Measurements from ENCODE around the gene MEPE.

MEPE gene

GRCh38 chr4:87835743-87836142 lies 3.0 kb downstream of the MEPE start:
- no peaks in the 10 kb centered on the region for H3K27me3 Mint-ChIP-seq (ENCODE audit: low read depth)
- H3K27ac Mint-ChIP-seq = no peak overlapping the region
- no peaks in the 10 kb centered on the region for H3K36me3 Mint-ChIP-seq (ENCODE audit: low read depth)
- H3K4me3 Mint-ChIP-seq = no peak overlapping the region
- H3K9me3 Mint-ChIP-seq = no peaks in the 10 kb centered on the region
- no peaks in the 10 kb centered on the region for H3K4me1 Mint-ChIP-seq
- TF ChIP-seq CTCF (IDR thresholded peaks at IDR 0.05; ENCODE audit: unreplicated experiment in 3 of 3) = no peak

- no peak overlapping the region for H3K4me3 Mint-ChIP-seq
- peak in 1 of 3 experiments; percentile 21 for TF ChIP-seq CTCF (IDR thresholded peaks at IDR 0.05; ENCODE audit: unreplicated experiment in 3 of 3)
- H3K4me1 Mint-ChIP-seq = no peaks in the 10 kb centered on the region
- H3K9me3 Mint-ChIP-seq = no peaks in the 10 kb centered on the region
- no peaks in the 10 kb centered on the region for H3K36me3 Mint-ChIP-seq (ENCODE audit: low read depth)
- no peak overlapping the region for H3K27ac Mint-ChIP-seq
- H3K27me3 Mint-ChIP-seq (ENCODE audit: low read depth) = peaks cover 1% of the 10 kb centered on the region
Observed at GRCh38 chr4:87838205-87838604, 5.4 kb downstream of the MEPE start.

- Mint-ChIP-seq H3K9me3 (no peaks in the 10 kb centered on the region), H3K4me3 (no peak overlapping the region), H3K36me3 (ENCODE audit: low read depth) (no peaks in the 10 kb centered on the region), H3K27ac (no peak overlapping the region), H3K27me3 (ENCODE audit: low read depth) (peaks cover 6% of the 10 kb centered on the region), H3K4me1 (no peaks in the 10 kb centered on the region)
- peak; percentile 64 to 79 (median 78) for TF ChIP-seq CTCF (IDR thresholded peaks at IDR 0.05; ENCODE audit: unreplicated experiment in 3 of 3)
Observed at GRCh38 chr4:87838890-87839591, 6.3 kb downstream of the MEPE start.

- peak in 2 of 3 experiments; percentile 31 to 32 for TF ChIP-seq CTCF (IDR thresholded peaks at IDR 0.05; ENCODE audit: unreplicated experiment in 3 of 3)
- Mint-ChIP-seq H3K27me3 (ENCODE audit: low read depth) (peaks cover 6% of the 10 kb centered on the region), H3K36me3 (ENCODE audit: low read depth) (no peaks in the 10 kb centered on the region), H3K27ac (no peak overlapping the region), H3K4me3 (no peak overlapping the region), H3K9me3 (no peaks in the 10 kb centered on the region), H3K4me1 (no peaks in the 10 kb centered on the region)
Observed at GRCh38 chr4:87839592-87839946, 6.8 kb downstream of the MEPE start.

- Mint-ChIP-seq H3K36me3 (ENCODE audit: low read depth) (no peaks in the 10 kb centered on the region), H3K4me3 (no peak overlapping the region), H3K27me3 (ENCODE audit: low read depth) (peaks cover 6% of the 10 kb centered on the region), H3K4me1 (no peaks in the 10 kb centered on the region), H3K27ac (no peak overlapping the region), H3K9me3 (no peaks in the 10 kb centered on the region)
- no peak for TF ChIP-seq CTCF (IDR thresholded peaks at IDR 0.05; ENCODE audit: unreplicated experiment in 3 of 3)
Observed at GRCh38 chr4:87840149-87840548, 7.4 kb downstream of the MEPE start.

GRCh38 chr4:87843936-87844335 lies 11.2 kb downstream of the MEPE start:
- no peak for TF ChIP-seq CTCF (IDR thresholded peaks at IDR 0.05; ENCODE audit: unreplicated experiment in 3 of 3)
- H3K9me3 Mint-ChIP-seq = no peaks in the 10 kb centered on the region
- H3K27ac Mint-ChIP-seq = no peak overlapping the region
- no peak overlapping the region for H3K4me3 Mint-ChIP-seq
- H3K27me3 Mint-ChIP-seq (ENCODE audit: low read depth) = peaks cover 15% of the 10 kb centered on the region
- no peaks in the 10 kb centered on the region for H3K36me3 Mint-ChIP-seq (ENCODE audit: low read depth)
- no peaks in the 10 kb centered on the region for H3K4me1 Mint-ChIP-seq

Measured in nephron (organoid).